ENCODE data around the gene ZBED4.

Gene ZBED4

DNA sequence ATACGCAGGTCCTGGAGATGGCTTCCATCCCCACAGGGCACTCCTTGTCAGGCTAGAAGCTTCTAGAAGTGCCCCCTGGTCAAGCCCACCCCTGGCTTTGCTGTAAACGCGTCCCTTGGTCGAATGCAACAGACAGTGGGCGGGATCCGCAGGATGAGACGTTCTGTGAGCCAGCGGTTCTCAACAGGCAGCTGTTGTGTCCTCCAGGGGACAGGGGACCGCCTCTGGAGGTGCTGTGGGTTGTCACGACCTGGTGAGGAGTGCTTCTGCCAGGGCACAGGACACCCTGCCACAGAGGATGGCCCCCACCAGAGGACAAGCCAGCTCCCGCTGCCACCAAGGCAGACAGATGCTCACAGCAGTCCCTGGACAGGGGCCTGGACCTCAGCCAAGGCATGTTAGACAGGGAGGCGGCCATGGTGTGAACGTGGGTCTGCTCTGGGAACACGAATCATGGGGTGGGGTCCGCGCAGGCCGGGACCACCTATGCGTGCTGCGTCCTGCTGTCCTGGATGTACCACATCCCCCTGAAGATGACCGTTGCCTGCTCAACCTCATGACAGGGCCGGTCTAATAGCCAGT lies 76.4 kb downstream of the ZBED4 start:
- H3K9ac ChIP-seq = no peak overlapping the region
- H3K4me2 ChIP-seq (ENCODE audit: low read length) = peak overlapping the region; percentile 59
- H2AFZ ChIP-seq = no peak overlapping the region
- no peaks in the 10 kb centered on the region for H3K27me3 ChIP-seq (ENCODE audit: control insufficient read depth, insufficient read depth, low read length)
- no peaks in the 10 kb centered on the region for H3K79me2 ChIP-seq
- no peaks in the 10 kb centered on the region for H3K4me1 ChIP-seq
- H3K36me3 ChIP-seq (ENCODE audit: control insufficient read depth, insufficient read depth, low read length) = no peaks in the 10 kb centered on the region
- no peak overlapping the region for H3K27ac ChIP-seq
- H3K9me3 ChIP-seq (ENCODE audit: control insufficient read depth, low read length) = no peaks in the 10 kb centered on the region
- no peak overlapping the region for H3K4me3 ChIP-seq (ENCODE audit: low read depth, low read length)
- TF ChIP-seq, protein P1, sequence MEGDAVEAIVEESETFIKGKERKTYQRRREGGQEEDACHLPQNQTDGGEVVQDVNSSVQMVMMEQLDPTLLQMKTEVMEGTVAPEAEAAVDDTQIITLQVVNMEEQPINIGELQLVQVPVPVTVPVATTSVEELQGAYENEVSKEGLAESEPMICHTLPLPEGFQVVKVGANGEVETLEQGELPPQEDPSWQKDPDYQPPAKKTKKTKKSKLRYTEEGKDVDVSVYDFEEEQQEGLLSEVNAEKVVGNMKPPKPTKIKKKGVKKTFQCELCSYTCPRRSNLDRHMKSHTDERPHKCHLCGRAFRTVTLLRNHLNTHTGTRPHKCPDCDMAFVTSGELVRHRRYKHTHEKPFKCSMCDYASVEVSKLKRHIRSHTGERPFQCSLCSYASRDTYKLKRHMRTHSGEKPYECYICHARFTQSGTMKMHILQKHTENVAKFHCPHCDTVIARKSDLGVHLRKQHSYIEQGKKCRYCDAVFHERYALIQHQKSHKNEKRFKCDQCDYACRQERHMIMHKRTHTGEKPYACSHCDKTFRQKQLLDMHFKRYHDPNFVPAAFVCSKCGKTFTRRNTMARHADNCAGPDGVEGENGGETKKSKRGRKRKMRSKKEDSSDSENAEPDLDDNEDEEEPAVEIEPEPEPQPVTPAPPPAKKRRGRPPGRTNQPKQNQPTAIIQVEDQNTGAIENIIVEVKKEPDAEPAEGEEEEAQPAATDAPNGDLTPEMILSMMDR (IDR thresholded peaks at IDR 0.05) = no peak

DNA sequence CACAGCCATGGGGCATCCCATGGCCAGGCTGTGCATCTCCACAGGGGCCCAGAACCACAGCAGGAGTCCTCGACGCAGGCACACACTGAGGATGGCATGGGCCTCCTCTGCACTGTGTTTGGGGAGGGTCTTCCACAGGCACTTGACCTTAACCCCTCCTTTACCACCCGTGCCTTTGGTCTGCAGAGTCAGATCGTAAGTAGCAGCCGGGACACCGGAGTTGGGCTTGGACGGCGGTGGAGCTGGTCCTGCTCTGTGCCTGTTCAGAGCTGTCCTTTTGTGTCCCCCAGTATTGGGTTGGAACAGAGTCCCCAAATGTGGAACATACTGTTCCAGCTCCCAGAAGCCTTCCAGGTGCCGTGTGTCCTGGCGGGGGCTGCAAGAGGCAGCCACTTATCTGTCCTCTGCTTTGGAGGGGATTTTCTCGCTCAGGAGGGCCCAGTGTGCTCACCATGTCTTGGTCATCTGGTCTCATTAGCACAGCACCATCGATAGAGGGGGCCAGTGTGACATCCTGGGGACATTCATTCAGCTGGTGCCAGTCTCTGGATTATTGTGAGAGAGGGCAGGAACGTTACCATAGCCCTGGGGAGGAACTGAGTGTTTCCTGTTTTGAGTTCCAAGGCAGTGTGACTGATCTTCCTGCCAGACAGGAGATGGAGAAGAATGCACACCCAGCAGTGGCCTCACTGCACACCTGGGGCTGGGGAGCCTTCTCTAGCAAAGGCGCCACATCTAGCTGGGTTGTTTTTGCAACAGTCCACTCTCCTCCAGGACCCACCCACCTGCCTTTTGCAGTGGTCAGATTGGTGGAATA lies 77.2 kb downstream of the ZBED4 start:
- Histone ChIP-seq H3K27ac (no peak overlapping the region), H3K4me1 (no peaks in the 10 kb centered on the region), H3K9me3 (ENCODE audit: control insufficient read depth, low read length) (no peaks in the 10 kb centered on the region), H3K79me2 (no peaks in the 10 kb centered on the region), H3K4me3 (ENCODE audit: low read depth, low read length) (no peak overlapping the region), H3K27me3 (ENCODE audit: control insufficient read depth, insufficient read depth, low read length) (no peaks in the 10 kb centered on the region), H3K9ac (no peak overlapping the region), H3K36me3 (ENCODE audit: control insufficient read depth, insufficient read depth, low read length) (no peaks in the 10 kb centered on the region), H3K4me2 (ENCODE audit: low read length) (no peak overlapping the region), H2AFZ (no peak overlapping the region)
- TF ChIP-seq, protein P1 (IDR thresholded peaks at IDR 0.05) = peak; percentile 59

DNA sequence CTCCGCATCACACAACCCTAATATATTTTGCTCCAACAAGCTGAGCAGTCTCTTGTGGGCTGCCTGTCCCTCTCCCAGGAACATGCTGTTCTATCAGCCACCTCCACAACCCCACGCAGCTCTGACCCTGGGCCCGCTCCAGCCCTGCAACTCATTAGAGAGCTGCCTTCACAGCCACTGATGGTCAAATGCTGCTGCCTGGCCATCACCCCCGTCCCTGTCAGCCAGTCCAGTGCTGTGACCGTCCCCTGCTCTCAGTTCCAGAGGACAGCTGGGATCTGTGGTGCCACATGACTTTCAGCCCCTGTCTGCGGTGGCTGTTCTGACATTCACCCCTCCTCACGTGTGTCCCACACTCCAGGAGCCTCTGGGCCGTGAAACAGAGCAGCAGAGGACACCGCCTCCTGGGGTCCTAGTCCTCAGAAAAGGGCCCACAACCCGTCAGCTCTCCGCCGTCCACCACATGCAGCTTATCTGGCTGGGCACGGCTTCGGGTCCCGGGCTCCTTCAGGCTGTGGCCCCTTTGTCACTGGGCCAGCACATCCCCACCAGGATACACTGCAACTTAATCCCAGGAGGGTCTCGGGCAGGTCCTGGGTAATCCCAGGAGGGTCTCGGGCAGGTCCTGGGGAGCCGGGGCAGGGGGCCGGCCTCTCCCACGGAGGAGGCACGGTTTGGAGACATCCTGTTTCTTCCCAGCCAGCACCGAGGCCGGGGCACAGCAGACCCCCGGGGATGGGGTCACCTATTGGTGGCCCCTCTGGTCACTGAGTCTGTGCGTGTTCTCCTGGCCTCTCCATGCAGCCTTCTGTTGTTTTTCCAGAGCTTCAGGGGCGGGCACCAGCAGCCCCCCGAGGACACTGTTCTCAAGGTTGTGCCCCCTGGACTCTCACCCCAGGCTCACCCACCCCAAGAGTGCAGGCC lies 79.9 kb downstream of the ZBED4 start:
- Histone ChIP-seq H3K4me3 (ENCODE audit: low read depth, low read length) (no peak overlapping the region), H3K27me3 (ENCODE audit: control insufficient read depth, insufficient read depth, low read length) (no peaks in the 10 kb centered on the region), H3K79me2 (no peaks in the 10 kb centered on the region), H3K36me3 (ENCODE audit: control insufficient read depth, insufficient read depth, low read length) (no peaks in the 10 kb centered on the region), H3K4me1 (peaks cover 5% of the 10 kb centered on the region), H3K27ac (peak overlapping the region; percentile 71), H3K4me2 (ENCODE audit: low read length) (no peak overlapping the region), H3K9ac (no peak overlapping the region), H2AFZ (no peak overlapping the region), H3K9me3 (ENCODE audit: control insufficient read depth, low read length) (no peaks in the 10 kb centered on the region)
- TF ChIP-seq, protein P1 (IDR thresholded peaks at IDR 0.05) = no peak

DNA sequence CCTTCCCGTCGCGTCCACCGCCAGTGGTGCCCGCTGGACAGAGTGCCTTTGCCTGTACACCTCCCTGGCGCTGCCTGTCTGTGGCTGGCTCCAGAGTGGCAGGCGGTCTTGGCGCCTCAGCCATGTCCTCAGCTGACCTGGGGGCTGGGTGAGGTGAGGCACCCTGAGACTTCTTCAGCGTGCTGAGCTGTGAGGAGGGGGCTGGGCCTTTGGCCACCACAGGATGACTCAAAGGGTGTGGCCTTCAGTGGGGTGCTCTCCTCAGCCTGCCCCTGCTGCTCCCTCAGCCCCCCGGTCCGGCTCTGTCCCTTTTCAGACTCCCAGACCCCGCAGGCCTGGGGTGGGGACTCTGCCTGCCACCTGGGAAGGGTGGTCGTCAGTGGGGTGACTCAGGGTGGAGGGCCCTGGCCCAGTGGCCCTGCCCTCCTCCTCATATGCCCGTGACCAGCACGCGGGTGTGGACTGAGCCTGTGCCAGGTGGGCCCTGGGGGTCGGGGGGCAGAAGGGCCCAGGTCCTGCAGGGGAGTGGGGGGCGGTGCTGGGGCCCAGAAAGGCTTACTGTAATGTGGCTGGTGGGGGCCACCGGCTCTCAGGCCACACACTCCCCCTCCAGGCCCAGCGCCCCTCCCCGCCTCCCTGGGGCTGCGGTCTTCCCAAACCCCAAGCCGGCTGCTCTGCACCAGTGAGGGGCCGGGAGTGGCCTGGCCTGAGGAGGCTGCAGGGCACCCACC lies 80.7 kb downstream of the ZBED4 start:
- H3K27ac ChIP-seq = peak overlapping the region; percentile 71
- no peak overlapping the region for H3K4me2 ChIP-seq (ENCODE audit: low read length)
- no peaks in the 10 kb centered on the region for H3K27me3 ChIP-seq (ENCODE audit: control insufficient read depth, insufficient read depth, low read length)
- H3K4me3 ChIP-seq (ENCODE audit: low read depth, low read length) = peak overlapping the region; percentile 18
- no peak overlapping the region for H2AFZ ChIP-seq
- no peaks in the 10 kb centered on the region for H3K79me2 ChIP-seq
- peaks cover 5% of the 10 kb centered on the region for H3K4me1 ChIP-seq
- TF ChIP-seq, protein P1 (IDR thresholded peaks at IDR 0.05) = no peak
- H3K9me3 ChIP-seq (ENCODE audit: control insufficient read depth, low read length) = no peaks in the 10 kb centered on the region
- H3K36me3 ChIP-seq (ENCODE audit: control insufficient read depth, insufficient read depth, low read length) = no peaks in the 10 kb centered on the region
- no peak overlapping the region for H3K9ac ChIP-seq
